ENCODE measurements around the gene ZNF577. TPM values are rescaled to one million over a fixed set of nuclear protein-coding genes. Genes with fewer than 3 reads are reported as not detected.
"Not testable (repeated sequence)": the region's sequence is repeated elsewhere in the genome, so short reads cannot be mapped to it uniquely, and the experiment has no call there.

ZNF577 gene
- total and polyA plus RNA-seq, 11 donors, result 6.2 to 12.8 (median 8.3) TPM

- Histone ChIP-seq H3K27ac (no peak overlapping the region), H3K4me1 (no peaks in the 10 kb centered on the region), H3K4me3 (no peak overlapping the region), H3K36me3 (no peaks in the 10 kb centered on the region), H3K9me3 (peaks cover 0 to 100% (median 75%) of the 10 kb centered on the region in 12 donors), H3K27me3 (no peaks in the 10 kb centered on the region)
- intact Hi-C loops (cut with DNase I), result no loop called here
- ATAC-seq (no peak), DNase-seq (no peak)
- WGBS, 4 donors, result 91 to 95% (median 93%) methylated on average over 1 of the region's 1 CpG
- TF ChIP-seq POLR2A (IDR thresholded peaks at IDR 0.05) (no peak), CTCF (IDR thresholded peaks at IDR 0.05) (no peak)
Observed at GRCh38 chr19:51916167-51916566, 28.4 kb upstream of the ZNF577 start.

GRCh38 chr19:51915324-51915867, 27.6 kb upstream of the ZNF577 start:
- Histone ChIP-seq H3K4me3 (no peak overlapping the region), H3K27ac (no peak overlapping the region), H3K27me3 (peaks cover 0 to 3% (median 0%) of the 10 kb centered on the region in 9 donors), H3K9me3 (peaks cover 0 to 99% (median 67%) of the 10 kb centered on the region in 12 donors), H3K4me1 (no peaks in the 10 kb centered on the region), H3K36me3 (no peaks in the 10 kb centered on the region)
- TF ChIP-seq POLR2A (IDR thresholded peaks at IDR 0.05) (no peak), CTCF (IDR thresholded peaks at IDR 0.05) (no peak)
- DNase-seq (no peak), ATAC-seq (no peak)
- intact Hi-C loops (cut with DNase I), result no loop called here
- 74 to 80% (median 75%) methylated on average over 5 of the region's 5 CpGs for WGBS, 4 donors

- 24 to 32% (median 27%) methylated on average over 5 of the region's 5 CpGs for WGBS, 4 donors
- H3K27me3 ChIP-seq, result peaks cover 0 to 39% (median 10%) of the 10 kb centered on the region in 9 donors
Observed at GRCh38 chr19:51907981-51908380, 20.2 kb upstream of the ZNF577 start.

GRCh38 chr19:51906108-51906507, 18.4 kb upstream of the ZNF577 start:
- Histone ChIP-seq H3K27me3 (peaks cover 0 to 39% (median 10%) of the 10 kb centered on the region in 9 donors), H3K4me1 (peaks cover 0 to 15% (median 9%) of the 10 kb centered on the region in 12 donors), H3K9me3 (peaks cover 0 to 42% (median 0%) of the 10 kb centered on the region in 12 donors)
- H3K36me3 ChIP-seq; H3K27ac ChIP-seq; intact Hi-C loops (cut with DNase I); H3K4me3 ChIP-seq; ATAC-seq; DNase-seq: not testable (repeated sequence)
- 37 to 46% (median 44%) methylated on average over 9 of the region's 9 CpGs for WGBS, 4 donors

More at GRCh38 chr19:51907981-51908380, 20.2 kb upstream of the ZNF577 start:
- DNase-seq; H3K4me3 ChIP-seq; H3K27ac ChIP-seq; ATAC-seq; H3K36me3 ChIP-seq; intact Hi-C loops (cut with DNase I): not testable (repeated sequence)
- Histone ChIP-seq H3K4me1 (peaks cover 0 to 11% (median 8%) of the 10 kb centered on the region in 12 donors), H3K9me3 (peaks cover 0 to 50% (median 4%) of the 10 kb centered on the region in 12 donors)

GRCh38 chr19:51905639-51906038, 17.9 kb upstream of the ZNF577 start:
- ATAC-seq, H3K36me3 ChIP-seq, DNase-seq, H3K27ac ChIP-seq, H3K4me3 ChIP-seq: not testable (repeated sequence)
- peaks cover 0 to 39% (median 10%) of the 10 kb centered on the region in 9 donors for H3K27me3 ChIP-seq
- peaks cover 0 to 42% (median under 1%) of the 10 kb centered on the region in 12 donors for H3K9me3 ChIP-seq
- peaks cover 0 to 15% (median 9%) of the 10 kb centered on the region in 12 donors for H3K4me1 ChIP-seq
- intact Hi-C loops (cut with DNase I), result loop anchor here in 2 of 10 donors (2.0 kb wide), 1 partner anchor 21 kb away; the partner anchor contains the start of gene ZNF613 (in 2 of the 2)
- 83 to 88% (median 86%) methylated on average over 3 of the region's 3 CpGs for WGBS, 4 donors

Measured in heart left ventricle (tissue), 16 donors.